GM18505 (cell line): ENCODE measurements around the gene TTYH3.

ENCODE experiments used
- ATAC-seq: cut with Tn5 transposase; IDR thresholded peaks from one replicate; pipeline ENCODE4 v1.9.1; 2021; ENCODE audit not compliant: unreplicated experiment
- POLR2A ChIP-seq: IDR thresholded peaks from 4 replicates; pipeline ENCODE4 v1.6.1; 2011; ENCODE audit warnings: borderline replicate concordance; ENCODE audit not compliant: insufficient read depth, insufficient read length; ENCODE audit errors: extremely low read depth

Gene TTYH3

GRCh38 chr7:2659556-2660358 lies 28.0 kb downstream of the TTYH3 start:
- TF ChIP-seq POLR2A, result no peak
- no peak for ATAC-seq

- ATAC-seq, result no peak
- no peak for TF ChIP-seq POLR2A
Observed at GRCh38 chr7:2660359-2661095, 28.7 kb downstream of the TTYH3 start.

- TF ChIP-seq POLR2A, result no peak
- no peak for ATAC-seq
Observed at GRCh38 chr7:2661096-2661449, 29.3 kb downstream of the TTYH3 start.

- TF ChIP-seq POLR2A, result no peak
Observed at GRCh38 chr7:2661602-2662272, 30.0 kb downstream of the TTYH3 start.

GRCh38 chr7:2662273-2663120 lies 30.7 kb downstream of the TTYH3 start:
- TF ChIP-seq POLR2A, result no peak
- ATAC-seq, result no peak

More at GRCh38 chr7:2661602-2662272, 30.0 kb downstream of the TTYH3 start:
- no peak for ATAC-seq

- ATAC-seq, result no peak
- no peak for TF ChIP-seq POLR2A
Observed at GRCh38 chr7:2663121-2663886, 31.5 kb downstream of the TTYH3 start.

- ATAC-seq, result no peak
- TF ChIP-seq POLR2A, result no peak
Observed at GRCh38 chr7:2663960-2664359, 32.2 kb downstream of the TTYH3 start.

GRCh38 chr7:2665359-2665791 lies 33.6 kb downstream of the TTYH3 start:
- no peak for ATAC-seq
- TF ChIP-seq POLR2A, result no peak

- no peak for ATAC-seq
- no peak for TF ChIP-seq POLR2A
Observed at GRCh38 chr7:2666155-2666554, 34.4 kb downstream of the TTYH3 start.

GRCh38 chr7:2666588-2667250 lies 34.9 kb downstream of the TTYH3 start:
- ATAC-seq, result no peak
- no peak for TF ChIP-seq POLR2A

GRCh38 chr7:2667843-2668242 lies 36.1 kb downstream of the TTYH3 start:
- ATAC-seq, result no peak
- no peak for TF ChIP-seq POLR2A

GRCh38 chr7:2668401-2668800 lies 36.6 kb downstream of the TTYH3 start:
- TF ChIP-seq POLR2A, result no peak

GRCh38 chr7:2670171-2670570 lies 38.4 kb downstream of the TTYH3 start:
- TF ChIP-seq POLR2A, result no peak
- ATAC-seq, result no peak

More at GRCh38 chr7:2668401-2668800, 36.6 kb downstream of the TTYH3 start:
- ATAC-seq, result no peak
